Measurements from ENCODE around the gene ODF2.

Gene ODF2

DNA sequence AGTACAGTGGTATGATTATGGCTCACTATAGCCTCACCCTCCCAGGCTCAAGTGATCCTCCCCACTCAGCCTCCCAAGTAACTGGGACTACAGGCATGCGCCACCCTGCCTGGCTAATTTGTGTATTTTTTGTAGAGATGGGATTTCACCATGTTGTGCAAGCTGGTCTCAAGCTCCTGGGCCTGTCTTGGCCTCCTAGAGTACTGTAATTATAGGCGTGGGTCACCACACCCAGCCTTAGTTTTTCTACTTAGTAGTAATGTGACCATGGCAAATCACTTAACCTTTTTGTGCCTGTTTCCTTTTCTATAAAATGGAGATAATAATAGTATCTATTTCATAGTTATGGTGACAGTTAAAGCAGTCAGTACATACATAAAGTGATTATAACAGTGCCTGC lies 70.9 kb downstream of the ODF2 start:
- Histone ChIP-seq H3K9me3 (ENCODE audit: low read length) (no peaks in the 10 kb centered on the region), H3K36me3 (ENCODE audit: insufficient read depth, low read length) (peaks cover 77% of the 10 kb centered on the region), H3K4me2 (ENCODE audit: low read length) (no peak overlapping the region), H4K20me1 (ENCODE audit: insufficient read depth, low read length) (no peaks in the 10 kb centered on the region), H3K27ac (ENCODE audit: low read depth, low read length, poor library complexity, severe bottlenecking) (no peak overlapping the region), H3K4me1 (ENCODE audit: insufficient read depth, low read length, severe bottlenecking) (no peaks in the 10 kb centered on the region), H3K9me2 (ENCODE audit: low read depth, low read length) (no peaks in the 10 kb centered on the region), H3K9ac (ENCODE audit: low read length) (no peak overlapping the region), H2AFZ (ENCODE audit: low read length) (no peak overlapping the region), H3K79me2 (ENCODE audit: insufficient read depth, low read length) (no peaks in the 10 kb centered on the region), H3F3A (ENCODE audit: insufficient read depth, low read length) (no peaks in the 10 kb centered on the region), H3K4me3 (ENCODE audit: low read depth, low read length, poor library complexity, severe bottlenecking) (no peak overlapping the region), H3K27me3 (ENCODE audit: insufficient read depth, low read length) (no peaks in the 10 kb centered on the region)
- no peak for TF ChIP-seq EZH2 (IDR thresholded peaks at IDR 0.05; ENCODE audit: borderline replicate concordance, low read length)
- TF ChIP-seq, protein P1, sequence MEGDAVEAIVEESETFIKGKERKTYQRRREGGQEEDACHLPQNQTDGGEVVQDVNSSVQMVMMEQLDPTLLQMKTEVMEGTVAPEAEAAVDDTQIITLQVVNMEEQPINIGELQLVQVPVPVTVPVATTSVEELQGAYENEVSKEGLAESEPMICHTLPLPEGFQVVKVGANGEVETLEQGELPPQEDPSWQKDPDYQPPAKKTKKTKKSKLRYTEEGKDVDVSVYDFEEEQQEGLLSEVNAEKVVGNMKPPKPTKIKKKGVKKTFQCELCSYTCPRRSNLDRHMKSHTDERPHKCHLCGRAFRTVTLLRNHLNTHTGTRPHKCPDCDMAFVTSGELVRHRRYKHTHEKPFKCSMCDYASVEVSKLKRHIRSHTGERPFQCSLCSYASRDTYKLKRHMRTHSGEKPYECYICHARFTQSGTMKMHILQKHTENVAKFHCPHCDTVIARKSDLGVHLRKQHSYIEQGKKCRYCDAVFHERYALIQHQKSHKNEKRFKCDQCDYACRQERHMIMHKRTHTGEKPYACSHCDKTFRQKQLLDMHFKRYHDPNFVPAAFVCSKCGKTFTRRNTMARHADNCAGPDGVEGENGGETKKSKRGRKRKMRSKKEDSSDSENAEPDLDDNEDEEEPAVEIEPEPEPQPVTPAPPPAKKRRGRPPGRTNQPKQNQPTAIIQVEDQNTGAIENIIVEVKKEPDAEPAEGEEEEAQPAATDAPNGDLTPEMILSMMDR (IDR thresholded peaks at IDR 0.05; ENCODE audit: low read length) = no peak

DNA sequence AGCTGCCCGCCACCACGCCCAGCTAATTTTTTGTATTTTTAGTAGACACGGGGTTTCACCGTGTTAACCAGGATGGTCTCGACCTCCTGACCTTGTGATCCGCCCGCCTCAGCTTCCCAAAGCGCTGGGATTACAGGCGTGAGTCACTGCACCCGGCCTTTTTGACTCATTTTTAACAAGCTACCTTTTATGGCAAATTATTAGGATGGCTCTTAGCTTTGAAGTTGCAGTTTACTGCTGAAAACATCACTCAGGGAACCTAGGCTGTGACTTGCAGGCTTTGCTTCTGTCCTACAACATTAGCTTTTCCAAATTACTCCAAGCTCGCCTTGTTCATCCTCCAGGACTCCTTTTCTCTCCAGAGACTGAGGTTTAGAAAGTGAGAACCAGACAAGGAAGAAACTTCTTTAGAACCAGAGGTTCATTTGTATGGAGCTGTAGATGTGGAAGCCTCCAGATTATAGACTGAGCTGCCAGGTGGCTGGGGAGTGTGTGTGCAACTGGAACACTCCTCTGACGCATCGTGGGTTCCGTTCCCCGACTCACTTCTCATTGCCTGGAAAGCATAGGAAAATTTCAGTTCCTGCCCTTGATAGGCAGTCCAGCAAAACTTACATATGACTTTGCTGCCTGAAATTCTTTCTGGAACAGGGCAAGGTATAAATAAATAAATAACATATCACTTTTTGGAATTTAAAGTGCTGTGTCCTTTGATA lies 72.8 kb downstream of the ODF2 start:
- no peaks in the 10 kb centered on the region for H3K9me3 ChIP-seq (ENCODE audit: low read length)
- no peaks in the 10 kb centered on the region for H3K27me3 ChIP-seq (ENCODE audit: insufficient read depth, low read length)
- H3K4me1 ChIP-seq (ENCODE audit: insufficient read depth, low read length, severe bottlenecking) = no peaks in the 10 kb centered on the region
- no peaks in the 10 kb centered on the region for H3F3A ChIP-seq (ENCODE audit: insufficient read depth, low read length)
- H3K4me3 ChIP-seq (ENCODE audit: low read depth, low read length, poor library complexity, severe bottlenecking) = no peak overlapping the region
- H2AFZ ChIP-seq (ENCODE audit: low read length) = no peak overlapping the region
- no peaks in the 10 kb centered on the region for H3K9me2 ChIP-seq (ENCODE audit: low read depth, low read length)
- no peak overlapping the region for H3K9ac ChIP-seq (ENCODE audit: low read length)
- peaks cover 75% of the 10 kb centered on the region for H3K36me3 ChIP-seq (ENCODE audit: insufficient read depth, low read length)
- no peaks in the 10 kb centered on the region for H4K20me1 ChIP-seq (ENCODE audit: insufficient read depth, low read length)
- no peak overlapping the region for H3K4me2 ChIP-seq (ENCODE audit: low read length)
- H3K79me2 ChIP-seq (ENCODE audit: insufficient read depth, low read length) = no peaks in the 10 kb centered on the region
- H3K27ac ChIP-seq (ENCODE audit: low read depth, low read length, poor library complexity, severe bottlenecking) = no peak overlapping the region
- no peak for TF ChIP-seq EZH2 (IDR thresholded peaks at IDR 0.05; ENCODE audit: borderline replicate concordance, low read length)
- TF ChIP-seq, protein P1 (IDR thresholded peaks at IDR 0.05; ENCODE audit: low read length) = no peak

DNA sequence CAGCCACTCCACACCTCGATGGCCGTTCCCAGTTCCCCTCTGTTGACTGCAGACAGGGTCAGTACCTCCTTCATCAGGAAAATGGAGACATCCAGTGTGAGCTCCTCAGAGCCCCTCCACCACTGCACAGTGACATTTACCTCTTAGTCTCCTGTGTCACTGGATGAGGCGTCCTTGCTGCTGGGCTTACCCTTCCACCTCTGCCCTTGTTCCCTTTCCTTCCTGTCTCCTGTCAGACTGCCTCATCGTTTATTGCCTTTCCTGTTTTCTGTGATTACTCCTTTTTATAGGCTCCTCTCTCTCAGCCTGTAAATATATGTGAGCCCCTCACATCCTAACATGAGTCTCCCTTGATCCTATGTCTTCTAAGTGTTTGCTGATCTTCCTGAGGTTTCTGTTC lies 73.4 kb downstream of the ODF2 start:
- H3K36me3 ChIP-seq (ENCODE audit: insufficient read depth, low read length) = peaks cover 77% of the 10 kb centered on the region
- no peaks in the 10 kb centered on the region for H3F3A ChIP-seq (ENCODE audit: insufficient read depth, low read length)
- H2AFZ ChIP-seq (ENCODE audit: low read length) = no peak overlapping the region
- H3K27me3 ChIP-seq (ENCODE audit: insufficient read depth, low read length) = no peaks in the 10 kb centered on the region
- H3K27ac ChIP-seq (ENCODE audit: low read depth, low read length, poor library complexity, severe bottlenecking) = no peak overlapping the region
- H4K20me1 ChIP-seq (ENCODE audit: insufficient read depth, low read length) = no peaks in the 10 kb centered on the region
- H3K4me1 ChIP-seq (ENCODE audit: insufficient read depth, low read length, severe bottlenecking) = no peaks in the 10 kb centered on the region
- H3K79me2 ChIP-seq (ENCODE audit: insufficient read depth, low read length) = no peaks in the 10 kb centered on the region
- H3K4me3 ChIP-seq (ENCODE audit: low read depth, low read length, poor library complexity, severe bottlenecking) = no peak overlapping the region
- H3K9ac ChIP-seq (ENCODE audit: low read length) = no peak overlapping the region
- TF ChIP-seq EZH2 (IDR thresholded peaks at IDR 0.05; ENCODE audit: borderline replicate concordance, low read length) = no peak
- TF ChIP-seq, protein P1 (IDR thresholded peaks at IDR 0.05; ENCODE audit: low read length) = no peak
- no peaks in the 10 kb centered on the region for H3K9me3 ChIP-seq (ENCODE audit: low read length)
- no peaks in the 10 kb centered on the region for H3K9me2 ChIP-seq (ENCODE audit: low read depth, low read length)
- no peak overlapping the region for H3K4me2 ChIP-seq (ENCODE audit: low read length)

Measured in OCI-LY1 (cell line).